HepG2 (cell line): ENCODE data around the gene CPT1A. TPM values are rescaled to one million over a fixed set of nuclear protein-coding genes. Genes with fewer than 3 reads are reported as not detected.

Experiments
- ATAC-seq: fragments of 200-7000 bp; cut with Tn5 transposase; 3 replicates; pipeline ENCODE4 v1.9.1; 2020; ENCODE audit warnings: mild to moderate bottlenecking, moderate library complexity
- BruUV-seq: library from RNA; stranded (reverse); fragments of 400-500 nt; replicated peaks from 2 replicates; lab custom pipeline; 2021; lab: Mats Ljungman, UMichigan
- CTCF ChIA-PET: fragments of 300-600 bp; formaldehyde crosslinking; extraction: SDS; loops from one replicate; lab custom pipeline; 2021; ENCODE audit warnings: low total read pairs, inconsistent platforms, low intra/inter-chr PET ratio; lab: Yijun Ruan, JAX
- POLR2A ChIA-PET: fragments of 350-600 bp; sonication (Branson Sonifier 250); formaldehyde crosslinking; loops from one replicate; lab custom pipeline; 2020; ENCODE audit warnings: antibody characterized with exemption, inconsistent platforms; lab: Yijun Ruan, JAX
- DNase-seq: peaks from one replicate; pipeline ENCODE4 v3.0.0-alpha.2; 2015; ENCODE audit warnings: low spot score
- FAIRE-seq: peaks from 3 replicates; lab custom pipeline; 2011; peaks lifted over from hg19 to GRCh38; lab: Jason Lieb, UNC
- H2AFZ ChIP-seq: one replicate; pipeline ENCODE4 v1.6.1; 2011; ENCODE audit warnings: low read length, inconsistent platforms
- H3K27ac ChIP-seq: fragments of 300-600 bp; 3 replicates; pipeline ENCODE4 v1.8.0; 2011; ENCODE audit warnings: mixed run types, mild to moderate bottlenecking, mixed read lengths, low read length, inconsistent platforms; ENCODE audit not compliant: insufficient read depth; ENCODE audit errors: extremely low read length
- H3K27me3 ChIP-seq, 2 experiments: fragments of 200-600 bp in 1 of 2; 2 replicates in 1 of 2; 3 replicates in 1 of 2; pipeline versions ENCODE4 v1.6.0 to v1.8.0; 2011; ENCODE audit warnings: low read length in 2 of 2, mild to moderate bottlenecking in 2 of 2, moderate library complexity in 2 of 2, inconsistent platforms in 1 of 2; ENCODE audit not compliant: insufficient read depth in 2 of 2, control insufficient read depth in 1 of 2
- H3K36me3 ChIP-seq, 2 experiments: fragments of 200-600 bp in 1 of 2; replicated peaks in 1 of 2; 2 replicates in 1 of 2; 3 replicates in 1 of 2; pipeline versions ENCODE4 v1.5.1 to v1.8.0; 2011; ENCODE audit warnings: low read length in 2 of 2, inconsistent platforms in 1 of 2; ENCODE audit not compliant: insufficient read depth in 2 of 2, control insufficient read depth in 1 of 2
- H3K4me1 ChIP-seq: 2 replicates; pipeline ENCODE4 v1.5.1; 2012; ENCODE audit warnings: low read length, inconsistent platforms; ENCODE audit not compliant: insufficient read depth
- H3K4me2 ChIP-seq: 2 replicates; pipeline ENCODE4 v1.6.0; 2011; ENCODE audit warnings: low read depth, low read length, inconsistent platforms
- H3K4me3 ChIP-seq, 3 experiments: fragments of 200-600 bp in 1 of 3; sonication (generic), shearing (Covaris generic) in 1 of 3; replicated peaks in 1 of 3; 2 replicates each; pipeline ENCODE4 v1.5.1; 2011 to 2016; ENCODE audit warnings: low read length in 3 of 3, inconsistent platforms in 2 of 3, low read depth in 2 of 3, mild to moderate bottlenecking in 2 of 3, control low read depth in 1 of 3, mixed read lengths in 1 of 3; ENCODE audit not compliant: insufficient read depth in 1 of 3
- H3K79me2 ChIP-seq: one replicate; pipeline ENCODE4 v1.6.1; 2011; ENCODE audit warnings: low read length, inconsistent platforms; ENCODE audit not compliant: insufficient read depth
- H3K9ac ChIP-seq: 2 replicates; pipeline ENCODE4 v1.6.0; 2011; ENCODE audit warnings: mild to moderate bottlenecking, low read depth, low read length, inconsistent platforms; ENCODE audit not compliant: insufficient read depth
- H3K9me3 ChIP-seq: 2 replicates; pipeline ENCODE4 v1.5.1; 2012; ENCODE audit warnings: mild to moderate bottlenecking, low read length
- H4K20me1 ChIP-seq: 2 replicates; pipeline ENCODE4 v1.6.0; 2011; ENCODE audit warnings: inconsistent platforms, mild to moderate bottlenecking, low read length, moderate library complexity; ENCODE audit not compliant: insufficient read depth
- GLI4 ChIP-seq: sonication (generic); formaldehyde crosslinking; IDR thresholded peaks from 2 replicates; pipeline ENCODE4 v1.5.1; 2020; ENCODE audit warnings: missing genetic modification reagents, mild to moderate bottlenecking, moderate library complexity, borderline replicate concordance
- MXI1 ChIP-seq: IDR thresholded peaks from 3 replicates; pipeline ENCODE4 v1.6.1; 2012; ENCODE audit warnings: low read depth, low read length, inconsistent platforms, borderline replicate concordance
- POGZ ChIP-seq: sonication (generic); formaldehyde crosslinking; IDR thresholded peaks from 2 replicates; pipeline ENCODE4 v1.4.0; 2020; ENCODE audit warnings: mild to moderate bottlenecking, missing genetic modification reagents
- POLR2AphosphoS5 ChIP-seq: IDR thresholded peaks from 2 replicates; pipeline ENCODE4 v1.6.1; 2012; ENCODE audit warnings: low read depth, low read length
- RARG ChIP-seq: sonication (generic); formaldehyde crosslinking; IDR thresholded peaks from 2 replicates; pipeline ENCODE4 v1.4.0; 2020; ENCODE audit warnings: low read depth, mild to moderate bottlenecking, missing genetic modification reagents
- SRSF9 ChIP-seq: fragments of 200-400 bp; formaldehyde crosslinking; IDR thresholded peaks from 2 replicates; pipeline ENCODE4 v1.6.1; 2018; ENCODE audit warnings: borderline replicate concordance, mild to moderate bottlenecking, low read depth, low read length; ENCODE audit not compliant: insufficient read depth, poor library complexity, severe bottlenecking
- WIZ ChIP-seq: sonication (generic); formaldehyde crosslinking; IDR thresholded peaks from 2 replicates; pipeline ENCODE4 v1.5.1; 2020; ENCODE audit warnings: mild to moderate bottlenecking, missing genetic modification reagents
- ZNF749 ChIP-seq: sonication (generic); formaldehyde crosslinking; IDR thresholded peaks from 2 replicates; pipeline ENCODE4 v1.8.0; 2022; ENCODE audit warnings: mild to moderate bottlenecking, missing genetic modification reagents, moderate library complexity, borderline replicate concordance
- WGBS: methylation state at CpG from one replicate; pipeline ENCODE4 v1.1.6; 2017; ENCODE audit warnings: low lambda C conversion rate; 5-methylcytosine and 5-hydroxymethylcytosine counted together
- in situ Hi-C: cut with HindIII; loops from 2 replicates; pipeline ENCODE4 v1.10.0; 2017; ENCODE audit warnings: low pct_unique_long_range_greater_than_20kb; ENCODE audit not compliant: extremely low pct_ligation_motif_present
- intact Hi-C: fragments of 100-400 bp; cut with micrococcal nuclease; formaldehyde crosslinking; loops from one replicate; pipeline ENCODE4 v1.10.0; 2022; ENCODE audit not compliant: unreplicated experiment
- polyA plus RNA-seq, 8 experiments: library from polyadenylated mRNA; depleted of rRNA in 3 of 8; stranded (reverse) in 7 of 8; unstranded in 1 of 8; fragments of >200 nt; fragmentation: Illumina TruSeq in 4 of 8; extraction: Trizol in 4 of 8; gene quantifications; 2 replicates each; pipeline versions ENCODE4 v1.2.1 to v1.2.3, GENCODE V29; 2011 to 2016; ENCODE audit warnings: low read depth in 4 of 8, missing spikeins in 1 of 8, mixed read lengths in 1 of 8; ENCODE audit not compliant: insufficient read depth in 1 of 8
- total RNA-seq, 5 experiments: library from RNA; depleted of rRNA; stranded (reverse); fragments of >200 nt; fragmentation: Illumina TruSeq; extraction: Trizol; gene quantifications; 2 replicates each; pipeline ENCODE4 v1.2.3, GENCODE V29; 2016; ENCODE audit warnings: low read depth in 1 of 5
- TF ChIP-seq, protein P1 (sequence below): IDR thresholded peaks from 2 replicates; pipeline ENCODE4 v1.6.1; 2016; ENCODE audit warnings: low read depth
- TF ChIP-seq, protein P2 (sequence below): sonication (generic); formaldehyde crosslinking; IDR thresholded peaks from 2 replicates; pipeline ENCODE4 v1.8.1; 2023; ENCODE audit warnings: mild to moderate bottlenecking, inconsistent platforms, moderate library complexity, missing genetic modification reagents, borderline replicate concordance
- TF ChIP-seq, protein P3 (sequence below): sonication (generic); formaldehyde crosslinking; IDR thresholded peaks from 2 replicates; pipeline ENCODE4 v1.4.0; 2020; ENCODE audit warnings: missing genetic modification reagents
- TF ChIP-seq, protein P4 (sequence below): sonication (generic); IDR thresholded peaks from 2 replicates; pipeline ENCODE4 v1.6.1; 2016; ENCODE audit warnings: low read depth, borderline replicate concordance
- TF ChIP-seq, protein P5 (sequence below): sonication (generic); formaldehyde crosslinking; IDR thresholded peaks from 2 replicates; pipeline ENCODE4 v1.9.0; 2021; ENCODE audit warnings: missing genetic modification reagents, mild to moderate bottlenecking, borderline replicate concordance

CPT1A gene
- total and polyA plus RNA-seq, 2 of the 13 experiments (the other 11 are each of a cell fraction or from before 2014, with no cell fraction given) = 7.0 to 7.1 TPM

DNA sequence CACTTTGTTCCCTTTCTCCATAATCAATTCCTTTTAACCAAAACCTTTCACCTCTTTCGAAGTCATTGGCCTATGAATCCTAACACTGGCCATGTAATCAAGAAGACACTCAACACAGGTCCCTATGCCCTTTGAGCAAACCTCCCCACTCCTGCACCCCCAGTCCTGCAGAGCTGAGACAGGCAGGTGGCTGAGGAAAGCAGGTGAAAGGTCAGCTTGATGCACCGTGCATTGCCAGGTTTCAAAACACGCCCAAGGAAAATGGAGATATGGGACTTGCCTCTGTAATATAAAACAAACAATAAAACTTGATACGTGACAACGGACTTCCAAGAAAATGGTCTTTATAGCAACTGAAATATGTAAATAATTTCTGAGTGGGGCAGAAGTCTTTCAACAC lies 10.6 kb downstream of the CPT1A start:
- POLR2A ChIA-PET = no interaction called here
- FAIRE-seq (no peak), DNase-seq (no peak), ATAC-seq (no peak)
- CTCF ChIA-PET = no interaction called here
- Histone ChIP-seq H3K36me3 (peaks cover 0 to 2% of the 10 kb centered on the region in 2 experiments; a peak in 1 of 5 replicates), H3K4me1 (peaks cover 11% of the 10 kb centered on the region), H2AFZ (no peak overlapping the region), H3K4me3 (no peak overlapping the region), H3K9ac (no peak overlapping the region), H3K27ac (no peak overlapping the region), H3K4me2 (no peak overlapping the region), H3K79me2 (no peaks in the 10 kb centered on the region), H3K9me3 (no peaks in the 10 kb centered on the region), H3K27me3 (no peaks in the 10 kb centered on the region; a peak in 1 of 5 replicates), H4K20me1 (peaks cover 4% of the 10 kb centered on the region; the same call in 1 of the 2 replicates)
- BruUV-seq = no TSS peak
- 90% methylated on average over 5 of the region's 5 CpGs for WGBS
- in situ Hi-C loops (no loop called here), intact Hi-C loops (no loop called here)
- TF ChIP-seq POGZ (CRISPR knock-in tag) = no peak
- TF ChIP-seq, protein P1, sequence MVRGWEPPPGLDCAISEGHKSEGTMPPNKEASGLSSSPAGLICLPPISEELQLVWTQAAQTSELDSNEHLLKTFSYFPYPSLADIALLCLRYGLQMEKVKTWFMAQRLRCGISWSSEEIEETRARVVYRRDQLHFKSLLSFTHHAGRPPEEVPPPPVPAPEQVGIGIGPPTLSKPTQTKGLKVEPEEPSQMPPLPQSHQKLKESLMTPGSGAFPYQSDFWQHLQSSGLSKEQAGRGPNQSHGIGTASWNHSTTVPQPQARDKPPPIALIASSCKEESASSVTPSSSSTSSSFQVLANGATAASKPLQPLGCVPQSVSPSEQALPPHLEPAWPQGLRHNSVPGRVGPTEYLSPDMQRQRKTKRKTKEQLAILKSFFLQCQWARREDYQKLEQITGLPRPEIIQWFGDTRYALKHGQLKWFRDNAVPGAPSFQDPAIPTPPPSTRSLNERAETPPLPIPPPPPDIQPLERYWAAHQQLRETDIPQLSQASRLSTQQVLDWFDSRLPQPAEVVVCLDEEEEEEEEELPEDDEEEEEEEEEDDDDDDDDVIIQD (CRISPR knock-in tag) = no peak
- TF ChIP-seq MXI1 = no peak
- TF ChIP-seq ZNF749 (CRISPR knock-in tag) = no peak
- TF ChIP-seq, protein P2, sequence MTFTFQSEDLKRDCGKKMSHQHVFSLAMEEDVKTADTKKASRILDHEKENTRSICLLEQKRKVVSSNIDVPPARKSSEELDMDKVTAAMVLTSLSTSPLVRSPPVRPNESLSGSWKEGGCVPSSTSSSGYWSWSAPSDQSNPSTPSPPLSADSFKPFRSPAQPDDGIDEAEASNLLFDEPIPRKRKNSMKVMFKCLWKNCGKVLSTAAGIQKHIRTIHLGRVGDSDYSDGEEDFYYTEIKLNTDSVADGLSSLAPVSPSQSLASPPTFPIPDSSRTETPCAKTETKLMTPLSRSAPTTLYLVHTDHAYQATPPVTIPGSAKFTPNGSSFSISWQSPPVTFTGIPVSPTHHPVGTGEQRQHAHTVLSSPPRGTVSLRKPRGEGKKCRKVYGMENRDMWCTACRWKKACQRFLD = no peak
- TF ChIP-seq RARG (CRISPR knock-in tag) = no peak
- TF ChIP-seq, protein P3, sequence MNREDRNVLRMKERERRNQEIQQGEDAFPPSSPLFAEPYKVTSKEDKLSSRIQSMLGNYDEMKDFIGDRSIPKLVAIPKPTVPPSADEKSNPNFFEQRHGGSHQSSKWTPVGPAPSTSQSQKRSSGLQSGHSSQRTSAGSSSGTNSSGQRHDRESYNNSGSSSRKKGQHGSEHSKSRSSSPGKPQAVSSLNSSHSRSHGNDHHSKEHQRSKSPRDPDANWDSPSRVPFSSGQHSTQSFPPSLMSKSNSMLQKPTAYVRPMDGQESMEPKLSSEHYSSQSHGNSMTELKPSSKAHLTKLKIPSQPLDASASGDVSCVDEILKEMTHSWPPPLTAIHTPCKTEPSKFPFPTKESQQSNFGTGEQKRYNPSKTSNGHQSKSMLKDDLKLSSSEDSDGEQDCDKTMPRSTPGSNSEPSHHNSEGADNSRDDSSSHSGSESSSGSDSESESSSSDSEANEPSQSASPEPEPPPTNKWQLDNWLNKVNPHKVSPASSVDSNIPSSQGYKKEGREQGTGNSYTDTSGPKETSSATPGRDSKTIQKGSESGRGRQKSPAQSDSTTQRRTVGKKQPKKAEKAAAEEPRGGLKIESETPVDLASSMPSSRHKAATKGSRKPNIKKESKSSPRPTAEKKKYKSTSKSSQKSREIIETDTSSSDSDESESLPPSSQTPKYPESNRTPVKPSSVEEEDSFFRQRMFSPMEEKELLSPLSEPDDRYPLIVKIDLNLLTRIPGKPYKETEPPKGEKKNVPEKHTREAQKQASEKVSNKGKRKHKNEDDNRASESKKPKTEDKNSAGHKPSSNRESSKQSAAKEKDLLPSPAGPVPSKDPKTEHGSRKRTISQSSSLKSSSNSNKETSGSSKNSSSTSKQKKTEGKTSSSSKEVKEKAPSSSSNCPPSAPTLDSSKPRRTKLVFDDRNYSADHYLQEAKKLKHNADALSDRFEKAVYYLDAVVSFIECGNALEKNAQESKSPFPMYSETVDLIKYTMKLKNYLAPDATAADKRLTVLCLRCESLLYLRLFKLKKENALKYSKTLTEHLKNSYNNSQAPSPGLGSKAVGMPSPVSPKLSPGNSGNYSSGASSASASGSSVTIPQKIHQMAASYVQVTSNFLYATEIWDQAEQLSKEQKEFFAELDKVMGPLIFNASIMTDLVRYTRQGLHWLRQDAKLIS (CRISPR knock-in tag) = no peak
- TF ChIP-seq, protein P4, sequence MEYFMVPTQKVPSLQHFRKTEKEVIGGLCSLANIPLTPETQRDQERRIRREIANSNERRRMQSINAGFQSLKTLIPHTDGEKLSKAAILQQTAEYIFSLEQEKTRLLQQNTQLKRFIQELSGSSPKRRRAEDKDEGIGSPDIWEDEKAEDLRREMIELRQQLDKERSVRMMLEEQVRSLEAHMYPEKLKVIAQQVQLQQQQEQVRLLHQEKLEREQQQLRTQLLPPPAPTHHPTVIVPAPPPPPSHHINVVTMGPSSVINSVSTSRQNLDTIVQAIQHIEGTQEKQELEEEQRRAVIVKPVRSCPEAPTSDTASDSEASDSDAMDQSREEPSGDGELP = no peak
- TF ChIP-seq WIZ (CRISPR knock-in tag) = no peak
- TF ChIP-seq SRSF9 = no peak
- TF ChIP-seq, protein P5, sequence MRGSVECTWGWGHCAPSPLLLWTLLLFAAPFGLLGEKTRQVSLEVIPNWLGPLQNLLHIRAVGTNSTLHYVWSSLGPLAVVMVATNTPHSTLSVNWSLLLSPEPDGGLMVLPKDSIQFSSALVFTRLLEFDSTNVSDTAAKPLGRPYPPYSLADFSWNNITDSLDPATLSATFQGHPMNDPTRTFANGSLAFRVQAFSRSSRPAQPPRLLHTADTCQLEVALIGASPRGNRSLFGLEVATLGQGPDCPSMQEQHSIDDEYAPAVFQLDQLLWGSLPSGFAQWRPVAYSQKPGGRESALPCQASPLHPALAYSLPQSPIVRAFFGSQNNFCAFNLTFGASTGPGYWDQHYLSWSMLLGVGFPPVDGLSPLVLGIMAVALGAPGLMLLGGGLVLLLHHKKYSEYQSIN (CRISPR knock-in tag) = no peak
- TF ChIP-seq GLI4 (CRISPR knock-in tag) = no peak
- no peak for TF ChIP-seq POLR2AphosphoS5
